HG02884 (cell line): ENCODE data around the gene CAND1.
"Not testable (repeated sequence)": the region's sequence is repeated elsewhere in the genome, so short reads cannot be mapped to it uniquely, and the experiment has no call there.

ENCODE experiments used
- ATAC-seq: cut with Tn5 transposase; IDR thresholded peaks from one replicate; pipeline ENCODE4 v1.9.1; 2021; ENCODE audit warnings: mild to moderate bottlenecking, moderate library complexity; ENCODE audit not compliant: unreplicated experiment

The CAND1 gene

DNA sequence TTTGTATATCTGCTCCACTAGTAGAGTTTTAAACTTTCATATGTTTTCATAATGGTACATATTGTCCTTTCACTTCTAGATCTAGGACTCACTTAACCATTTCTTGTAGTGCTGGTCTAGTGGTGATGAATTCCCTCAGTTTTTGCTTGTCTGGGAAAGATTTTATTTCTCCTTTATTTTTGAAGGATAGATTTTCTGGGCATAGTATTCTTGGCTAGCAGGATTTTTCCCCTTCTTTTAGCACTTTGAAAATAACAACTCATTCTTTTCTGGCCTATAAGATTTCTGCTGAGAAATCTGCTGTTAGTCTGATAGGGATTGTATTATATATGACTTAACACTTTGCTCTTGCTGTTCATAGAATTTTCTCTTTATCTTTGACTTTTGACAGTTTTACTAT, 69.3 kb downstream of the CAND1 start:
- ATAC-seq = no peak

DNA sequence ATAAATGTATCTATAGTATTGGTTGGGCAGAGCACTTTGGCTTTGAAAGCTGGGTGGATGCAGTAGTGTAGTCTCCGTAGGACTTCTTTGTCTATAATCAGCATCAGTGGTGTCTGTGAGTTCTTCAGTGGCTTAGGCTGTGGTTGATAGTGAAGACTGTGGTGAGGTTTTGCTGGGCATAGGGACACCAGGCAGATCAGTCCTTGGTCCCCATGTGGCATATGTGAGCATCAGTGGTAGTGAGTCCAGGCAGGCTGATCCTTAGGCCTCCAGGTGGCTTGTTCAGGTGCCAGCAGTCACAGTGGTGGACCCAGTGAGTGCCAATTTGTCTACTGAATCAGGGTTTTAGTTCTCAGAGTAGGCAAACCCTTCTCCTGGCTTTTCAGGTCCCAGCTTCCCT, 70.4 kb downstream of the CAND1 start:
- ATAC-seq = no peak

- ATAC-seq = not testable (repeated sequence)
Observed at GRCh38 chr12:67341086-67341485, 71.9 kb downstream of the CAND1 start.

- no peak for ATAC-seq
Observed at GRCh38 chr12:67344979-67345710, 76.0 kb downstream of the CAND1 start.

GRCh38 chr12:67348683-67349082, 79.5 kb downstream of the CAND1 start:
- ATAC-seq = no peak

DNA sequence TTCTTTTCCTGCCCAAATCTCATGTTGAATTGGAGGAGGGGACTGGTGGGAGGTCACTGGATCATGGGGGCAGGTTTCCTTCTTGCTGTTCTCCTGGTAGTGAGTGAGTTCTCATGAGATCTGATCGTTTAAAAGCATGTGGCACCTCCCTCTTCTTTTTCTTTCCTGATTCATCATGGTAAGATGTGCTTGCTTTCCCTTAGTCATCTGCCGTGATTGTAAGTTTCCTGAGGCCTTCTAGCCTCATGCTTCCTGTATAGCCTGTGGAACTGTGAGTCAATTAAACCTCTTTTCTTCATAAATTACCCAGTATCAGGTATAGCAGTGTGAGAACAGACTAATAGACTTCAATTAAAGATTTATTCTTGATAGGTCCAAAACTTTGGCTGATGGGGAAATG, 83.5 kb downstream of the CAND1 start:
- no peak for ATAC-seq

- ATAC-seq = no peak
Observed at GRCh38 chr12:67354322-67354721, 85.2 kb downstream of the CAND1 start.

GRCh38 chr12:67354966-67355365, 85.8 kb downstream of the CAND1 start:
- ATAC-seq = no peak

DNA sequence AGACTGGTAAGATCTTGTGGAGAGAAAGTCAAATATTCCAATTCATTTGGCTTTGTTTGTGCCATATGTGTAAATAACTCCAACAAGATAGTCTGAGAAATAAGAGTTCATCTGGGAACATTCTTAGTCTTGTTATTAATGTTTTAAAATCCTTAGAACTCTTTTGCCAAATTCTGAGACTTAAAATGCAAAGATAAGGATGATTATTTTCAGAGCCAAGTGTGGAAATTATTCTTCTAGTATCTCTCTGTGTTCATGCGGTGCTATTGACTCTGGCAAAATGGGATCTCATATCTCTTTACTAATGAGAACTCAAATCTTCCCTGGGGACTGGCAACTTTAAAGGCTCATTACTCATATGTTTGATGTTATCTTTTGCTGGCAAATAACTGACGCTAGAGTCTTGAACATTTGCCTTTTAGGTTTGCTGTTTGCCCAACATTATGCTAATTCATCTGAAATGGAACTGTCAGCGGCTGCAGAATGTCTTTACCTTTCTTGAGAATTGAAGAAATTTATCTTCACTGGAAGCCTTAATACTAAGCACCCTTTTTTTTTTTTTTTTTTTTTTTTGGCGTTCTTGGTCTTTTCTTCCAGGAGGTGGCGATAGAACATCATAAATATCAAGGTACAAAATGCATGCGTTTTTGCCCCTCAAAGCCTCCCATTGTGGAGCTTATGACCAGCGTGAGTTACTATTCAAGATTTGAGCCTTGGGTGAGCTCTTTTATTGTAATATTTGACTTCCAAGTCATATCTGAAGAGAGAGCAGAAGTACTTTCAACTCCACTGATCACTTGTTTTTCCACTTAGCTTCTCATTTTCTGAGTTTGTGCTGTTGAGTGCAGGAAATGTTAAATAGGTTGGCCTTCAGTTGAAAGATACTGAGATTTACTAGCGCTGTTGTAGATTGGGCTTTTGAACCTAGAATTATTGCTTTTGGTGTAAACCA, 86.5 kb downstream of the CAND1 start:
- ATAC-seq = peak; percentile 59

- no peak for ATAC-seq
Observed at GRCh38 chr12:67356380-67356774, 87.2 kb downstream of the CAND1 start.

DNA sequence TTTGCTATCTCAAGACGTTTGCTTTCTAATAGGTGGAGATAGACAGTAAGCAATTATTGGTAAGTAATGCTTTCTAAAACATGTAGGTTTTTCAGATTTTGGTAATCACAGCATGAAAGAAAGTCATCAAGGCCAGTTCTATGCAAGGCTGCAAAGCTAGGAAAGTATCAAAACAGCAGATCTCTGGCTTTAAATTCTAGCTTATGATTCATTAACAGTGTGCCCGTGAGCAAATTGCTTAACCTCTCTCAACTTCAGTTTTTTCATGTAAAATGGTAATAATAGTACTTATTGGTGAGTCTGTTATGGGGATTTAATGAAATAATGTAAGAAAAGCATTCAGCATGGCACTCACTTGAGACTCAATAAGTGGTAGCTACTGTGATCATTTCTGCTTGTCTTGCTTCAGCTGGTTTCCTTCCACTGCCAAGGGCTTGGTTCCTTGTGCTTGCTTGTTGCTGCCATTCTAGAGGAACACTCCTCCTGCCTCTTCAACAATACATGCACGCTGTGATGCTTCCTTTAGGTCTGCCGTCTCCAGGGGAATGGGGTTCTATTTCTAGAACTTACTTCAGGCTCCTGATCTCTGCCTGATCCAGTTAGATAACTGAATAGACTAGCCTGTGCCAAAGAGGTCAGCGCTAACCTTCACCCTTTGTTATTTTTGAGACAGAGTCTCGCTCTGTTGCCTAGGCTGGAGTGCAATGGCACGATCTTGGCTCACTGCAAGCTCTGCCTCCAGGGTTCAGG, 88.4 kb downstream of the CAND1 start:
- ATAC-seq = no peak

DNA sequence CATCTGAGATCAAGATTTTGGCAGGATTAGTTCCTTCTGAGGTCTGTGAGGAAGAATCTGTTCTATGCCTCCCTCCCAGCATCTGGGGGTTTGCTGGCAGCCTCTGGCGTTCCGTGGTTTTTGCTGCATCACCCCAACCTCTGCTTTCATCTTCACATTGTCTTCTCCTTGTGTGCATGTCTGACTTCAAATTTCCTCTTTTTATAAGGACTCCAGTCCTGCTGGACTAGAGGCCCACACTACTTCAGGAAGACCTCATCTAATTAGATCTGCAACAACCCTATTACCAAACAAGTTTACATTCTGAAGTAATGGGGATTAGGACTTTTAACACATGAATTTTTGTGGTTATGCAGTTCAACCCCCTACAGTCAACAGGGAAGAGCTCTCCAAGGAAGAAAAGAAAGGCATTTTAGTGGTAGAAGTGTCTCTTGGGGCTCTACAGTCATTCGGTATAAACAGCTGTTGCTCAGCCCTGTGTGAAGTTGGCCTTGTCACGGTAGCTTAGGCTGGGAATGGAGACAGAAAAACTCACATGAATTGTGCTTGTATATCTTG, 89.7 kb downstream of the CAND1 start:
- no peak for ATAC-seq

GRCh38 chr12:67362526-67362925, 93.4 kb downstream of the CAND1 start:
- no peak for ATAC-seq

DNA sequence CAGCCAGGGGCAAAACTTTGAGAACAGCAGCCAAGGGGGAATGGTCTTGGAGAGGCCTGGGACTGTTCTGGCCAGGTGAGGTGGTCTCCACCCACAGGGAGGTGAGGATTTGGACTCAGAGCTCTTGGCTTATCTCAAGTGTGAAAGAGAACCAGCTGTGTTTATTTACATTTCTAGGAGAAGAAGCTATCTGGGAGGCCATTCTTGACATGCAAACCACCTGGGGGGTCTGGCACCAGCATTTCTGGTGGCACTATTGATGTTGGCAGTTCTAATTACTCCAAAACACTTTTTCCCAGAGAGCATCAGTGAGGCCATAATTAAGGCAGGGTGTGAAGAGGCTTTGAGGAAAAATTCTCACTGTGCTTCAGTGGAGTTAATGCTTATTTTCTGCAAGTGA, 95.1 kb downstream of the CAND1 start:
- ATAC-seq = no peak

- no peak for ATAC-seq
Observed at GRCh38 chr12:67365131-67365530, 96.0 kb downstream of the CAND1 start.

- ATAC-seq = no peak
Observed at GRCh38 chr12:67367843-67368242, 98.7 kb downstream of the CAND1 start.
